ENCODE results near the gene TFF1.

Gene TFF1

DNA sequence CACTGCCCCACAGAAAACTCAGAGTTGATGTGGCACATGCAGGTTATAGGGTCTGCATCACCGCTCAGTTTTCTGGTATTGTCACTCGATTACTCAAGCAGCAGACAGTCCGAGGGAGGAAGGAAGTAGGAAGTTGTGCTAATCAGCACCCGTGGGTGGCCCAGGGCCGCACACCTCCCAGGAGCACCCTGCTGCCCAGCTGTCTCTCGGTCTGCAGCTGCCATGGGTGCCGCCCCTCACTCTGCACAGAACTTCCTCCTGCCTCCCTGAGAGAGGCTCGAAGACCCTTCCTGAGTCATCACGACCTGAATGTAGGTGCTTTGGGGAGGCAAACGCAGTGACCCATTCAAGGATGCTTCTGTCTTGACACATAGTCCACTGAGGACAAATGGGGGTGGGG is 47.0 kb downstream of the TFF1 start:
- no peak for DNase-seq (ENCODE audit: low spot score)
- FAIRE-seq: no peak

DNA sequence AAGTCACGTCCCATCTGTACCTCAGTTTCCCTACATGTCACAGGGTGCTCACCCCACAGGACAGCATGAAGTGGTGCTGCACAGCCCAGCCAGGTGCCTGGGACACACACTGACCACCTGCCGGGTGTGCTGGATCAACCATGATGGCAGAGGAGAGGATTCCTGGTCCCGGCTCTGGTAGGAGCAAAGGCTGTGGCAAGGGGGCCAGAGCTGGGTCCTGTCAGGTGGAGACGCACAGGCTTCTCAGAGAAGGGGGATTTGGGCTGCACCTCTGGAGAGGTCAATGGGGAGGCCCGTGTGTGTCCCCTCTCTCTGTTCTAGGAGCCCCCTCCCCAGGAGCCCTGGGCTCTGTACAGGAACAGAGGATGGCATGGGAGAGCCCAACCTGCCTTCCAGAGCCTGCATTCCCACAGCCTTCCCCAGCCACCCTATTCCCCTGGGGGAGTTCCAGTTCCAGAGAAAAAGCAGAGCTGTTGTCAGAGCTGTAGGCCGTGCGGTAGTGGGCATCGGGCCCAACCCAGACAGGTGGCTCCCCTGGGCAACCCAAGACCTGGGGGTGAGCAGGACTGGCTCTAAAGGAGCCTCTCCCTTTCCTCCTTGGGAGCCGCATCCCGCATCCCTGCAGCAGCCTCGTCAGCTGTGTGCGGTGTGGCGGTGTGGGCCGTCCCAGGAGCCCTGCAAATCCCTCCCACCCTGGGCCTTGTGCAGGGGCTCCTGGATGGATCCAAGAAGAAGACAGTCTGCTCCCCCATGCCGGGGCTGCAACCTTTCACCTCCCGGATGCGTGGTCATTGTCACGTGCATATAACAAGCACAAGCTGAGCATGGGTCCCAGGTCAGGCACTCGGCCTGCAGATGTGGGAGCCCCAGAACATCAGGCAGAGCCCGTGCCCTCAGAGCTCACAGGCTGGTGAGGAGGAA is 48.2 kb downstream of the TFF1 start:
- DNase-seq (ENCODE audit: low spot score) (no peak), FAIRE-seq (no peak)

DNA sequence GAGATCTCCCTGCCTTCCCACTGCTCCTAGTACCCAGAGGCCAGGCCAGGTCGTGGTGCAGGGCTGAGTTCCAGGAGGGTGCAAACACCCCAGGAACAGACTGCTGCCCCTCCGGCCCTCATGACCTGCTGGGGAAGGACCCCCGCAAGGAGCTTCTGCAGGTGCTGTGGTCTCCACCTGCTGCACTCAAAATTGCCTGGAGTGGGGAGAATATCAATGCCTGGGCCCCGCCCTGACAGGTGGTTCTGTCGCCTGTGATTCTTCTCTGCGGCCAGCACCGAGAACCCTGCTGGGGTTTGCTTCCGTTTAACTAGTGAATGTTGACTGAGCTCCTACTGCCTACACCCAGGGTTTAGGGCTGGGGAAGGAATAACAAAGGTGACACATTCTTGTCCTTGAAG is 49.0 kb downstream of the TFF1 start:
- DNase-seq (ENCODE audit: low spot score) (no peak), FAIRE-seq (no peak)

DNA sequence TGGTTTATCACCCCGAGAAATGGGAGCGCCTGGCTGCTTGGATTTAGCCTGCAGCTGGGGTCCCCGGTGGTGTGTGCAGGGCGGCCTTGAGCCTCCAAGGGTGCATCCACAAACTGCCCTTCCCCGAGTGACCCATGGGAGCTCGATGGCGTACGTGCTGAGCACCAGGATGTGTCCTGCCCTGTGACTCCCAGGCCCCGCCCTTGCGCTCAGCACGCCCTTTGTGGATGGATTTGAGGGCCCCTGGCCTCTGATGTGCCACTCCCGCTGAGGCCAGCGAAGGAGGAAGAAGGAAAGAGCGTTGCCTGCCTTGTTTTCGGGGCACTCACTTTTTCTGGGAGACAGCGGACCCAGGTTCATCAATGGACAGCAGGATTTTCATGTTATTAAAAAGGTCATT is 49.4 kb downstream of the TFF1 start:
- FAIRE-seq (no peak), DNase-seq (ENCODE audit: low spot score) (no peak)

DNA sequence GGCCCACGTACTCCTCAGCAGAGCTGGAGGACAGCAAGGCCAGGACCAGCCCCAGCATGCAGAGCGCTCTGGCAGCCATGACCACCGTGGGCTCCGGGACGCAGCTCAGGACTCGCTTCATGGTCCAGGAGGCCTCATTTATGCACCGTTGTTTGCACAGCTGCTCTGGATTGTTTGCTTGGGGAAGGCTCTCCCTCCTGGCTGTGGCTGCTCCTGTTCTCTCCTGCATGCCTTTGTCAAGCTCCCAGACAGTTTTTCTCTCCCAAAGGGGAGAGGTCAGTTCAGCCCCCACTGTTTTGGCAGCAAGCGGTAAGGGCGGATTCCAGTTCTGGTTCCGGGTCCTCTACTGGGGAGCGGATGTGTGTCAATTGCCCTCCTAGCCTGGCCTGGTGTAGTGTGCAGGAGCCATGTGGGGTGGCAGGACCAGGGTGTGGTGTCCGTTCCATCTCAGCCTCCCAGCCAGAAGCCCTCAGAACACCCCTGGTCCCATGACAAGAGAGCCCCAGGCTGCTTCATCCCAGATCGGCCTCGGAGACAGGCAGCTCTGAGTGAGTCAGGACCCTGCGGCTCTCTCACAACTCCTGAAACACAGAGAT is 50.9 kb downstream of the TFF1 start, which contains the start of gene TFF3:
TSS of gene TFF3 (minus strand) at position 114 of the 596 bp plus-strand sequence. CDS start at position 79, 35 bp downstream.
- DNase-seq (ENCODE audit: low spot score) (no peak), FAIRE-seq (no peak)

DNA sequence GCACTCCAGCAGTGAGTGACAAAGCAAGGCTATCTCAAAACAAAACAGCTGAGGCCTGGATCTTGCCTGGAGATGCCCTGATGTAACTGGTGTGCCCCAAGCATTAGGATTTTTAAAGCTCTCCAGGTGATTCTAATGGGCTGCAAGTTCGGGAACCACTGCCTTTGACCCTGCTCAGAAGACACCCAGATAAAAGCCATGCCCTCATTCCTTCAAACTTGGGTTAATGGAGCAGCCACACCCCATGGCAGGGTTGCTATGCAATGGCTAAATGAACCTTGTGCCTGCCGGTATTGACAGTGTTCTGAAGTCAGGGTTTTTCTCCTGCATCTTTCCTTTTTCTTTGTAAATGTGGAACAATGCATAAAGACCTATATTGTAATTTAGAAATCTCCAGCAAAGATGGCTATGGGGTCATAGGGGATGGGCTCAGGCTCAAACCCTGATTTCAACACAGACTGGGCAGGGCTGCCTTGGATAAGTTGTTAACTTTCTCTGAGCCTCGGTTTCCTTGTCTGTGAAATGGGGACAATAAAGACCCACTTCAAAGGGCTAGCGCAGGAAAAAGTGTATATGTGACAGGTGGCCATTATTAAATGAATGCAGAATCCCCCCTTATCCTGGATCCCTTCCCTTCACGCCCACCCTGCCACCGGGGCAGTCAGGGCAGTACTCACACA is 51.6 kb downstream of the TFF1 start:
- FAIRE-seq (no peak), DNase-seq (ENCODE audit: low spot score) (no peak)

DNA sequence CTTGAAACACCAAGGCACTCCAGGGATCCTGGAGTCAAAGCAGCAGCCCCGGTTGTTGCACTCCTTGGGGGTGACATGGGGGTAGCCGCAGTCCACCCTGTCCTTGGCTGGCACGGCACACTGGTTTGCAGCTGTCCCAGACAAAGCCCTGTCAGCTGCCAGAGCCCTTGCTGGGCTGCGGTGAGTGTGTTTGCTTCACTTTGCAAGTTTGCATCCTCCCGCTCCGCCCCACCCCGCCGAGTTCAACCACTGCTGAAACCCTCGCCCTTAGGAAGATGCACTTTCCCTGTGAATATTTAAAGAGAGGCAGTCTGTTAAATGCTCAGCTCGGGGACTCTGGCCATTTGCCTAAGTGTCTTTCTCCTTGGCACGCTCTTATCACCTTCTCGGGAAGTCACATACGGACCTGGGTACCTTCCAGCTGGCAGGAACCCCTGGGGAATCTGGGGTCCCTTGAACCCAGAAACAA is 52.8 kb downstream of the TFF1 start:
- DNase-seq (ENCODE audit: low spot score) (no peak), FAIRE-seq (no peak)

DNA sequence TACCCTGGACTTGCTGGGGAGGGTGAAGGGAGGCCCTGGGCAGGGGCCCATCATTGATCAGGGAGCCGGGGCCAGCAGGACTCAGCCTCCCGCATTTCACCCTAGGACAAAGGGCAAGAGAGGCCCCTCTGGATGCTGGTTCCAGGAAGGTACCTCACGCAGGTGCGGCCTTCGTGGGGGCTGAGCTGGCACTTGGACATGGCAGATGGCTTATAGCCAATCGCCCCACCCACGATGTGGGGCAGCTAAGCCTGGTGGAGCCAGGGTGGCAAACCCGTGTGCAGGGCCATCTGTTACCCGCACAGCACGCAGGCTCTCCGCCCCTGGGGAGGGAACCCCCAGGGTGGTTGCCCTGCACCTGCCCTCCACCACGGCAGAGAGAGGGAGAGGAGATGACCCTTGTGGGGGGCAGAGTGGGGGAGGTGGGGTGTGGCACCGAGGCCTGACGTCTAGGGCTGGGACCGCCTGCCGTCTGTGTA is 53.7 kb downstream of the TFF1 start:
- FAIRE-seq (no peak), DNase-seq (ENCODE audit: low spot score) (no peak)
